HT1080 (cell line): ENCODE results near the gene ANXA5. TPM values are rescaled to one million over a fixed set of nuclear protein-coding genes. Genes with fewer than 3 reads are reported as not detected.
A peak's percentile ranks its signal among the peaks of the same experiment; 100 is the strongest.

Experiments used
- DNase-seq: peaks from one replicate; pipeline ENCODE4 v3.0.0-alpha.2; 2015; ENCODE audit warnings: low read depth
- total RNA-seq: library from RNA; depleted of rRNA; stranded (reverse); fragments of >200 nt; shearing (Covaris generic); gene quantifications from 2 replicates; pipeline ENCODE4 v1.2.3, GENCODE V29; 2014

Gene ANXA5
- total RNA-seq, 1 experiment from 2014 or later: 521 TPM

- no peak for DNase-seq
Measured at GRCh38 chr4:121679267-121679666, 17.5 kb downstream of the ANXA5 start.

GRCh38 chr4:121677524-121677923 is 19.3 kb downstream of the ANXA5 start:
- no peak for DNase-seq

- no peak for DNase-seq
Measured at GRCh38 chr4:121676345-121677075, 20.3 kb downstream of the ANXA5 start.

- no peak for DNase-seq
Measured at GRCh38 chr4:121675715-121676114, 21.1 kb downstream of the ANXA5 start.

- DNase-seq: no peak
Measured at GRCh38 chr4:121674696-121675095, 22.1 kb downstream of the ANXA5 start.

- no peak for DNase-seq
Measured at GRCh38 chr4:121674191-121674590, 22.6 kb downstream of the ANXA5 start.

GRCh38 chr4:121669163-121669550 is 27.6 kb downstream of the ANXA5 start:
- DNase-seq: peak; percentile 37

- DNase-seq: peak; percentile 100
Measured at GRCh38 chr4:121668368-121669162, 28.2 kb downstream of the ANXA5 start.

GRCh38 chr4:121666091-121666679 is 30.6 kb downstream of the ANXA5 start:
- no peak for DNase-seq

GRCh38 chr4:121665371-121665770 is 31.4 kb downstream of the ANXA5 start:
- DNase-seq: no peak

- no peak for DNase-seq
Measured at GRCh38 chr4:121662225-121662624, 34.6 kb downstream of the ANXA5 start.

- peak; percentile 47 for DNase-seq
Measured at GRCh38 chr4:121660175-121660933, 36.4 kb downstream of the ANXA5 start.

GRCh38 chr4:121658125-121658524 is 38.7 kb downstream of the ANXA5 start:
- DNase-seq: no peak

GRCh38 chr4:121656269-121656641 is 40.5 kb downstream of the ANXA5 start:
- DNase-seq: peak; percentile 75

- DNase-seq: no peak
Measured at GRCh38 chr4:121655320-121656268, 41.2 kb downstream of the ANXA5 start.

- DNase-seq: no peak
Measured at GRCh38 chr4:121654738-121655137, 42.0 kb downstream of the ANXA5 start.

GRCh38 chr4:121653986-121654385 is 42.8 kb downstream of the ANXA5 start:
- DNase-seq: no peak

GRCh38 chr4:121653214-121653613 is 43.6 kb downstream of the ANXA5 start:
- DNase-seq: no peak

- DNase-seq: no peak
Measured at GRCh38 chr4:121651597-121651996, 45.2 kb downstream of the ANXA5 start.

GRCh38 chr4:121650741-121651140 is 46.0 kb downstream of the ANXA5 start:
- DNase-seq: no peak
